HG03139 (cell line): ENCODE measurements around the gene KDM4F.

ENCODE experiments used
- ATAC-seq: cut with Tn5 transposase; IDR thresholded peaks from one replicate; pipeline ENCODE4 v1.9.1; 2021; ENCODE audit not compliant: unreplicated experiment

The KDM4F gene

GRCh38 chr11:95059046-95059445 is 9.8 kb downstream of the KDM4F start:
- ATAC-seq: no peak

DNA sequence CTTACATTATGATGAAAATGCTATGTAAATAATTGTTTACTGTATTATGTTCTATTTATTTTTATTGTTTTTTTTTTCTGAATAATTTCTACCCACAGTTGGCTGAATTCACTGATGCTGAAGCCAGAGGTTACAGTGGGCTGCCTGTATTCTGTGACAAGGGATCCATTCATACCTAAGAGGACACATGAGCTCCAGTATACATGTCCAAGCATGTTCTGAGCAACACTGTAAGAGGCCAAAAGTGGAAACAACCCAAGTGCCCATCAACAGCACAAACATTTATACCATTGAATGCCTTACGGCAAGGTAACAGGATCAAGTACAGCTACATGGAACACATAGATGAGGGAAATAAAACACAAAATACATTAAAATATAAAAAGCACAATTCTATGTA is 16.1 kb downstream of the KDM4F start:
- ATAC-seq: no peak

DNA sequence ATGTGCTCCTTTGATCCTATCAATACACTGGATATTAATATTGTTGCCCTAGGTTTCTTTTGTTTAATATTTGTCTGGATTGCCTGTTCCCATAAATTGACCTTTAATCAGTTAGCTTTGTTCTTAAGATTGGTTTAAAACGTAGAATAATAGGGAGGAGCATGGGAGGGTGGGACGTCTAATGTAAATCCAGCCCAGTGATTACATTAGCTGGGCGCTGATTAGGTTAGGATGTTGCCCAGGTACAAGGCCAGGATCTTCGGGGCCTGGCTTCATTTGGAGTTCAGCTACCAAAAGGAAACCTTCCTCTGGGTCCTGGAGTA is 17.5 kb downstream of the KDM4F start, which contains the start of gene SRSF8:
SRSF8 (plus strand) TSS at position 204 of the 323 bp plus-strand sequence. CDS start 308 bp downstream, outside the sequence.
- peak; percentile 29 for ATAC-seq

- peak; percentile 53 for ATAC-seq
Measured at GRCh38 chr11:95067039-95067840, 18.0 kb downstream of the KDM4F start.

DNA sequence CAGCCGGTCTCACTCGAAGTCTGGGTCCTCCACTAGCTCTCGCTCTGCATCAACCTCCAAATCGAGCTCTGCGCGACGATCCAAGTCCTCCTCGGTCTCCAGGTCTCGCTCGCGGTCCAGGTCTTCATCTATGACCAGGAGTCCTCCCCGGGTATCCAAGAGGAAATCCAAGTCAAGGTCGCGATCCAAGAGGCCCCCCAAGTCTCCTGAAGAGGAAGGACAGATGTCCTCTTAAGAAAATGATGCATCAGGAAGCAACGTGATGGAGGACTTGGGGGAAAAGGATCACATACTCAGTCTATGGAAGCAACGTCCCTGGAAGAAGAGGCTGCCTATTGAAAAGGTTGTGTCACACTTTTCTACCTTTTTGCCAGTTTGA is 18.6 kb downstream of the KDM4F start:
- ATAC-seq: no peak

DNA sequence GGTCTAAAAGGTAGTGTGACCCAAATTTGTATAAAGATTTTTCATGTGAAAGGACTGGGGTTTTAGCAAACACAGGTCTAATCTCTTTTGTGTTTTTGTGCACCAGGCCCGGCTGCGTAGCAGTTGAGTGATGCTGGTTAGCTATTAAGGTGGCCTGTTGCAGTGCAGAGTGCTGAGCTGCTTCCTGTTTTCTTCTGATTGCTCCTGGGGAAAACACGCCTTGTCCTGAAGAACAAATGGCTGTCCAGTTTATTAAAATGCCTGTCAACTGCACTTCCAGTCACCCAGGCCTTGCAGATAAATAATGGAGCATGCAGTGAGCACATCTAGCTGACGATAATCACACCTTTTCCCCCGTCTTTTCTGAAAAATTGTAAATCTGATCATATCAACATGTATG is 19.3 kb downstream of the KDM4F start:
- peak; percentile 63 for ATAC-seq

GRCh38 chr11:95070471-95070870 is 21.2 kb downstream of the KDM4F start:
- no peak for ATAC-seq

DNA sequence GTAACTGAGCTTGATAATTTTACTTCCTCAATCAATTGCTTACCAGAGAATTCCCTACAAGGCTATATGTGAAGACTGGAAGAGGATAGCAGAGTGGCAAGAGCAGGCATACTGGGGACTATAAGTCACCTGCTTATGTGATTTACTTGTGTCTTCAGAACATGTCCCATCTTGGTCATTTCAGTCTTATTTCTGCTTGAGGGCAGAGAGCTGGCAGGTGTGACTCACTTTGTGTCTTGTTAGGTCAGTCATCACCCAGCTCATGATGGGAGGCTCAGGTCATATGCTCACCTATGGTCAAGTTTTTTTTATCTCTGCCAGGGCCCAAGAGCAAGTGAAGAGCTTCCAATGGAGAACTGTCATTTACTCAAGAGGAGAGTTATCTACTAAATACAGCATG is 23.7 kb downstream of the KDM4F start:
- no peak for ATAC-seq

- ATAC-seq: no peak
Measured at GRCh38 chr11:95074792-95075563, 25.8 kb downstream of the KDM4F start.

DNA sequence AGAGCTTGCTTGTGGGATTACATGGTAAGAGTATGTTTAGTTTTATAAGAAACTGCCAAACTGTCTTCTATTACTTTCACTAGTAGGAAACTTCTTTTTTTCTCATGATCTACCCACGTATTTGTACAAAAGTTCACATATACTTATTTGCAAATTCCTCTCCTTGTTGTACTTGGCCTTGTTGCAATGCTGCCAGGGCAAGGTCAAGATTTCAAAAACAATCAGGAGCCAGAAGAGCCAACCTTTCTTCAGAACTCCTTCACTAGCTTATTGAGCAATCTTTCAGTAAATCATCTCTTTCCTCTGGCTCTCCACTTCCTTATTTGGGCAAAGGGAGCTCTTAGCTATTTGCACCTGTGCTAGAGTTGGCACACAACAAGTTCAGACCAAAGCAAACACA is 27.2 kb downstream of the KDM4F start:
- no peak for ATAC-seq

DNA sequence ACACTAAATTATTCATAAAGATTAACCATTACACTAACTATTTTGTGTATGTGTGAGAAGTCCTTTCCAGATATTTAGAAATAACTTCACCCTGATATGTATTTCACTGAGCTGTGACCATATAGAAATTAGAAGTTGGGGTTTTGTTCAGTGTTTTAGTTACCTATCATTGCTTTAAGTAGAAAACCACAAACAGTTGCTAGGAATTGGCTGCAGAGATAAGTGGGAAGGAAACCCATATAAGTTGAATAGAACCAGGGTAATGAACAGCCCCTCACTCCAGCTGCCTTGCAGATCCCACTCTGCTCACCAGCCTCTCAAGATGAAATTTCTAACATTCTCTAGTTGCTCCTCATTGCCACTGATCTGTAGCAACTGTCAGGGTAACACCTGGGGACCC is 27.8 kb downstream of the KDM4F start:
- no peak for ATAC-seq

GRCh38 chr11:95078526-95078925 is 29.3 kb downstream of the KDM4F start:
- ATAC-seq: no peak

GRCh38 chr11:95081010-95081409 is 31.8 kb downstream of the KDM4F start:
- no peak for ATAC-seq

- no peak for ATAC-seq
Measured at GRCh38 chr11:95081412-95081811, 32.2 kb downstream of the KDM4F start.

DNA sequence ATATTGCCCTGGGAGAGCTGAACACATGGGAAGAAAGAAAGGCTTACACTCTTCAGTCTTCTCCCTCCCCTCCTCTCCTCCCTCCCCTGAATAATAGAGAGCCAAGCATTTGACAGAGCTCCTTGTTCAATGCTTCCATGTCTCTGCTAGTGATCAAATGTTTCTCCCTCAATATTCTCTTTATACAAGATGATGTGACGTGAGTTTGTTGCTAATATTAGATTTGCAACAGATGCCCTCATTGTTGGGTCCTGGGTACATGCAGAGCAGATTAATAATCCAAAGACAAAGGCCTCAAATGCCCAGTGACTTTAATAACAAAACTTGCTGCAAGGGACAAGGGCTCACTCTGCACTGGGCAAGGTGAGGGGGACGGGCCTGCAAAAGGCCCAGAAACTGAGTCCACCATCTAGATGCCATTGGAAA is 33.4 kb downstream of the KDM4F start:
- ATAC-seq: no peak

DNA sequence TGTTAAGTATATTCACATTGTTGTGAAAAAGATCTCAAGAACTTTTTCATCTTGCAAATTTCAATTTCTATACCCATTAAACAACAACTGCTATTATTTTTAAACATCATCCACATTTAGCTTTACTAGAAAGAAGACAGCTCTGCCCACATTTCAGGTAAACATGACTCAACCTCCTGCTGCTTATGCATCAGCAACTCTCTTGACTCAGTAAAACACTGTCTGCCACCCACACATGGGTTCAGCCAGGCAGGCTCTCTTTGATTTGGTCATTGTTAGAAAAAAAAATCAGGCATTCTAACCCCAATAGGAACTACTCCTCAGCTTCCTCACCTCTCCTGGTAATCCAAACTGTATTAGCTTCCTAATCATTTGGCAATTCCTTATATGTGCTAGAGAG is 35.3 kb downstream of the KDM4F start:
- ATAC-seq: no peak

DNA sequence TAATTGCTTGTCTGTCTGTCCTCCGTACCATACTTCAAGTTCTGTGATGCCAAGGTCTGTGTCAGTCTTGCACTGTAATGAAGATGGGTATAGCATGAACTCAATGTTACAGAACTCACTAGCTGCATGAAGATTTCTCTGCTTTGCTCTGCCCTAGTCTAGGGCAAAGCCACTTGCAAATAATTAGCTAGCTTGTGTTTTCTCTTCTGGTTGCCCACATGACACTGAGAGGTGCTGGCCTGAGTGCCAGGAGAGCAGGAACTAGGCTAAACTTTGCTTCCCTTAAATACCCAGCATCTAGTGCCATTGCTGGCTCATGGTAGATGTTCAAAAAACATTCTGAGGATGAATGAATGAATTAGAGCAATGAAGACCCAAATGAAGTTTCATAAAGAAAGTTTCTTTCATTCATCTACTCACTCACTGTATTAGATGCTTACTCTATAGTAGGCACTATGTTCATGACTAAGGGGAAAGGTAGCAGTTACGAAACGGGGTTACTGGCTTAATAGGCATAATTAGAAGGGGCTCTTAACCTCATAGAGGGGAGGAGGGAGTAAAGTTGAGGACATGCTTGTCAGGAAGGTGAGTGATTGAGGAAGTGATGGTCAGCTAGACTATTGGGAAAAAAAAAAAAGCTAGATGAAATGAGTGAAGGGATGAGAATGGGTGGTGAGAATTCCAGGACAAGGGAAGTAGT is 36.0 kb downstream of the KDM4F start:
- no peak for ATAC-seq

- ATAC-seq: no peak
Measured at GRCh38 chr11:95086151-95086550, 36.9 kb downstream of the KDM4F start.

DNA sequence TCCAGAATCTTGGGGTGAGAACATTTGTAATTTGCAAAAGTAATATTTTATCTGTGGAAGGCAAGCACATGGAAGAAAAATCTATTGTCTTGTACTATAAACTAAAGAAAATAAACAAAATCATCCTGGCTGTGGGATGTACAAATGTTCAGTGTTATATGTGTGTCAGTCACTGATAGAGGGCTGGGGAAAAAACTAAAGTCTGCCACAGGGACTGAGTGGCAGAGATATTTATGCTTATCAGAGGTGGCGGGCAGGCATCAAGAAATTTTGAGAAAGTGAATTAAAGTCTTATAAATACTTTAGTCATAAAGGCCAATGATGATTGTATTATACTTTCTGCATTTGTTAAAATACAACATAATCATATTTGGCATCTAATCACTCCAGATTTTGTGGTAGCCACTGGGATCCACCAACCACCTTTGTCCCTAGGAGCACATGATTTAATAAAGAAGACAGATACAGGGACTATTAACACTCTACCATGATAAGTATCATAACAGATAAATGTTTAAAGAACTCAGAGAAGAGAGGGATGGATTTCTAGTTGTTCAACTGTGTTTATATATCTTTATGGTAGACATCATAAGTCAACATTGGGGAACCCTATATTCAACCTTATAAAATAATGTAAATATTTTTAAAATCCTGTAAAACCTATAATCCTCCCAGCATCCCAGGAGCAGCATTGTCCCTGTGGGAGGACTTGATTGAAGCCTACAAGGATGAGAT is 37.8 kb downstream of the KDM4F start:
- ATAC-seq: no peak

DNA sequence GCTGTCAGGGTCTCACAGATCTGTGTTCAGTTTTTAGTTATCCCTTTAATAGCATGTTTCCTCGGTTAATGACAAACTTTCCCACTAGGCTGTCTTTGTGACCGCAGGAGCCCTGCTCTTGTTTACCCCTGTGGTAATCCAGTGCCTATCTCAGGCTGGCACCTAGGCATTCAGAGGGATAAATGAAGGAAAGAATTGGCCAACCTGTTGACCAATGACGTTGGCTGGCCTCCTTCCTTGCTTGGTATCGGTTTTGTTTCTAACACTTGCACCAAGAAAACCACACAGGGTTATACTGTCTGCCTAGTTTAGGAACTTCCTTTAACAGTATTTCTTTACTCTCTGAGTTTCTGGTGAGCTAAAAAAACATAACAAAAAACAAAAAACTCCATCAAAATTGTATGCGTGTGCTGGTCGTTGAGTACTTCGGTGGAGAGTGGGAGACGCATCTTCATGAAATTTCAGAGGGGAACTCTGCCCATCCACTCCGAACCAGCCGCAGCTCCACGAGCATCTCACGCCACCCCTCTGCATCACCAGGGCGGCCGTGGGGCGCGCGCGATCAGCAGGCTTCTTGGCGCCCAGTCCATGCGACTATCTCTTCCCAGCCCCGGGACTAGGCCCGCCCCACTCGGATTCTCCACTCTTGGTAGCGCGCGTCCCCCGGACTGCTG is 39.9 kb downstream of the KDM4F start:
- ATAC-seq: peak; percentile 36
